CD14-positive monocyte (primary cell): ENCODE measurements around the gene NATD1. TPM values are rescaled to one million over a fixed set of nuclear protein-coding genes. Genes with fewer than 3 reads are reported as not detected.

Experiments
- DNase-seq, 3 donors: peaks; one replicate each; pipeline ENCODE4 v3.0.0-alpha.2; 2011 to 2022
- H2AFZ ChIP-seq: 2 replicates; pipeline ENCODE4 v1.6.0; 2012; ENCODE audit warnings: mild to moderate bottlenecking, low read depth, low read length, inconsistent platforms; ENCODE audit not compliant: insufficient read depth, poor library complexity, severe bottlenecking
- H3K27ac ChIP-seq, 2 donors: 1 replicate in 1 of 2; 2 replicates in 1 of 2; pipeline ENCODE4 v1.5.1; 2012 to 2013; ENCODE audit warnings: low read length in 2 of 2, control low read depth in 1 of 2, inconsistent platforms in 1 of 2, low read depth in 1 of 2, mild to moderate bottlenecking in 1 of 2
- H3K27me3 ChIP-seq, 2 donors: one replicate each; pipeline versions ENCODE4 v1.6.0 to v1.6.1; 2011 to 2013; ENCODE audit warnings: low read length in 2 of 2; ENCODE audit not compliant: control insufficient read depth in 2 of 2, insufficient read depth in 2 of 2
- H3K36me3 ChIP-seq, 2 donors: replicated peaks in 1 of 2; 1 replicate in 1 of 2; 2 replicates in 1 of 2; pipeline versions ENCODE4 v1.5.1 to v1.6.1; 2012 to 2013; ENCODE audit warnings: low read length in 2 of 2, control low read depth in 1 of 2, inconsistent platforms in 1 of 2, mild to moderate bottlenecking in 1 of 2; ENCODE audit not compliant: insufficient read depth in 2 of 2, control insufficient read depth in 1 of 2
- H3K4me1 ChIP-seq, 2 donors: 1 replicate in 1 of 2; 2 replicates in 1 of 2; pipeline versions ENCODE4 v1.5.1 to v1.6.1; 2012 to 2013; ENCODE audit warnings: low read length in 2 of 2, control low read depth in 1 of 2, inconsistent platforms in 1 of 2, mild to moderate bottlenecking in 1 of 2, moderate library complexity in 1 of 2; ENCODE audit not compliant: insufficient read depth in 2 of 2, control insufficient read depth in 1 of 2
- H3K4me2 ChIP-seq: replicated peaks from 2 replicates; pipeline ENCODE3; 2012; ENCODE audit warnings: low read length, moderate library complexity, mild to moderate bottlenecking; ENCODE audit not compliant: poor library complexity, severe bottlenecking; ENCODE audit errors: extremely low read depth
- H3K4me3 ChIP-seq, 3 experiments: fragments of 200-600 bp in 1 of 3; sonication (generic) in 1 of 3; replicated peaks in 1 of 3; 1 replicate in 2 of 3; 2 replicates in 1 of 3; pipeline ENCODE4 v1.5.1; 2011 to 2013; ENCODE audit warnings: low read length in 3 of 3, mild to moderate bottlenecking in 3 of 3, control low read depth in 2 of 3, low read depth in 2 of 3, inconsistent platforms in 1 of 3, moderate library complexity in 1 of 3
- H3K79me2 ChIP-seq: 2 replicates; pipeline ENCODE4 v1.6.0; 2012; ENCODE audit warnings: mild to moderate bottlenecking, control low read depth, inconsistent platforms, low read length, moderate library complexity; ENCODE audit not compliant: insufficient read depth
- H3K9ac ChIP-seq: 2 replicates; pipeline ENCODE4 v1.6.0; 2017; ENCODE audit warnings: low read length, mild to moderate bottlenecking; ENCODE audit not compliant: insufficient read depth, poor library complexity, severe bottlenecking
- H3K9me3 ChIP-seq, 2 donors: replicated peaks in 1 of 2; 1 replicate in 1 of 2; 2 replicates in 1 of 2; pipeline versions ENCODE4 v1.5.1 to v1.6.1; 2012 to 2013; ENCODE audit warnings: low read length in 2 of 2, control low read depth in 1 of 2; ENCODE audit not compliant: control insufficient read depth in 1 of 2, insufficient read depth in 1 of 2
- H4K20me1 ChIP-seq: 2 replicates; pipeline ENCODE4 v1.6.0; 2012; ENCODE audit warnings: mild to moderate bottlenecking, low read length, control low read depth, moderate library complexity; ENCODE audit not compliant: insufficient read depth
- H3K27ac Mint-ChIP-seq, 7 donors: one replicate each; pipeline ENCODE4 v1.8.0; 2020; ENCODE audit warnings: mild to moderate bottlenecking in 7 of 7, mixed read lengths in 7 of 7, moderate library complexity in 6 of 7, inconsistent platforms in 2 of 7
- H3K27me3 Mint-ChIP-seq, 3 donors: one replicate each; pipeline ENCODE4 v1.8.0; 2021 to 2022; ENCODE audit warnings: low read depth in 3 of 3, mild to moderate bottlenecking in 3 of 3, mixed read lengths in 3 of 3, moderate library complexity in 3 of 3, inconsistent platforms in 1 of 3
- H3K36me3 Mint-ChIP-seq, 2 donors: one replicate each; pipeline ENCODE4 v1.8.0; 2020; ENCODE audit warnings: mixed read lengths in 2 of 2, inconsistent platforms in 1 of 2, mild to moderate bottlenecking in 1 of 2
- H3K4me1 Mint-ChIP-seq: one replicate; pipeline ENCODE4 v1.8.0; 2020; ENCODE audit warnings: mild to moderate bottlenecking, mixed read lengths
- H3K4me3 Mint-ChIP-seq, 2 donors: one replicate each; pipeline ENCODE4 v1.8.0; 2020; ENCODE audit warnings: mild to moderate bottlenecking in 2 of 2, mixed read lengths in 2 of 2, moderate library complexity in 1 of 2
- H3K9me3 Mint-ChIP-seq, 7 donors: one replicate each; pipeline ENCODE4 v1.8.0; 2020 to 2022; ENCODE audit warnings: mixed read lengths in 7 of 7, mild to moderate bottlenecking in 6 of 7, moderate library complexity in 6 of 7, inconsistent platforms in 2 of 7
- WGBS: methylation state at CpG from one replicate; pipeline ENCODE4 v1.1.5; 2013; ENCODE audit warnings: missing lambda C conversion rate; ENCODE audit not compliant: insufficient coverage; 5-methylcytosine and 5-hydroxymethylcytosine counted together
- intact Hi-C, 2 donors: fragments of 100-400 bp; cut with micrococcal nuclease; formaldehyde crosslinking; loops; one replicate each; pipeline versions ENCODE4 v1.15.0 to v1.15.1; 2023
- polyA plus RNA-seq, 3 donors: library from polyadenylated mRNA; depleted of rRNA in 1 of 3; unstranded in 2 of 3; stranded (reverse) in 1 of 3; fragments of 300-500 nt in 2 of 3; fragments of >200 nt in 1 of 3; fragmentation: Illumina TruSeq in 2 of 3; gene quantifications; 1 replicate in 2 of 3; 2 replicates in 1 of 3; pipeline ENCODE4 v1.2.3, GENCODE V29; 2012 to 2021
- TF ChIP-seq, protein P1 (sequence below): fragments of 200-600 bp; IDR thresholded peaks from one replicate; pipeline ENCODE4 v1.8.0; 2022; ENCODE audit warnings: antibody characterized with exemption, mild to moderate bottlenecking

The NATD1 gene
- polyA plus RNA-seq, 3 donors, result 3.0 to 13.6 (median 3.8) TPM

DNA sequence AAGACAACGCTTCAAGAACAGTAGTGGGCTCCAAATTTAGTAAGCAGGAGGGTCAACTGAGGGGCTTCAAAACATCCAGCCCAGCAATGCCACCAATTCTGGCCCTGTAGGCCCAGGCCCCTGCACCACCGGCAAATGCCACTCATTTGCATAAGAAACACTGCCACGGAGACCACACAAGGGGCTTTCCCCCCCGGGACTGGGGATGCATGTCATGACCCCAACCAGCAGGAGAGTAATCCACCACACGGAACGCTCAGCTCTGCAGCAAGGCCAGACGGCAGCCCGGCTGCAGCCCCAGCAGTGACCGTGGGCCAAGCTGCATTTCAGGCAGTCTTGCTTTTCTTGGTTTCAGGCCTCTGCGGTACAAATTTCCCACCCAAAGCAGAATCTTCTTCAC is 53.4 kb downstream of the NATD1 start:
- no peaks in the 10 kb centered on the region for H3K4me1 ChIP-seq
- H3K9me3 ChIP-seq, result no peaks in the 10 kb centered on the region
- no peak overlapping the region for H3K4me3 ChIP-seq
- Mint-ChIP-seq H3K4me1 (peaks cover 15% of the 10 kb centered on the region), H3K27me3 (peaks cover 0 to 2% (median 0%) of the 10 kb centered on the region in 3 donors), H3K27ac (peak overlapping the region in 2 of 7 donors; percentile 35 to 68), H3K9me3 (no peaks in the 10 kb centered on the region), H3K4me3 (no peak overlapping the region), H3K36me3 (peaks cover 39 to 79% of the 10 kb centered on the region in 2 donors)
- H4K20me1 ChIP-seq, result peaks cover 94% of the 10 kb centered on the region
- intact Hi-C loops, result no loop called here
- peak overlapping the region in 1 of 2 donors; percentile 20 for H3K27ac ChIP-seq
- TF ChIP-seq, protein P1, sequence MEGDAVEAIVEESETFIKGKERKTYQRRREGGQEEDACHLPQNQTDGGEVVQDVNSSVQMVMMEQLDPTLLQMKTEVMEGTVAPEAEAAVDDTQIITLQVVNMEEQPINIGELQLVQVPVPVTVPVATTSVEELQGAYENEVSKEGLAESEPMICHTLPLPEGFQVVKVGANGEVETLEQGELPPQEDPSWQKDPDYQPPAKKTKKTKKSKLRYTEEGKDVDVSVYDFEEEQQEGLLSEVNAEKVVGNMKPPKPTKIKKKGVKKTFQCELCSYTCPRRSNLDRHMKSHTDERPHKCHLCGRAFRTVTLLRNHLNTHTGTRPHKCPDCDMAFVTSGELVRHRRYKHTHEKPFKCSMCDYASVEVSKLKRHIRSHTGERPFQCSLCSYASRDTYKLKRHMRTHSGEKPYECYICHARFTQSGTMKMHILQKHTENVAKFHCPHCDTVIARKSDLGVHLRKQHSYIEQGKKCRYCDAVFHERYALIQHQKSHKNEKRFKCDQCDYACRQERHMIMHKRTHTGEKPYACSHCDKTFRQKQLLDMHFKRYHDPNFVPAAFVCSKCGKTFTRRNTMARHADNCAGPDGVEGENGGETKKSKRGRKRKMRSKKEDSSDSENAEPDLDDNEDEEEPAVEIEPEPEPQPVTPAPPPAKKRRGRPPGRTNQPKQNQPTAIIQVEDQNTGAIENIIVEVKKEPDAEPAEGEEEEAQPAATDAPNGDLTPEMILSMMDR, result no peak
- no peak overlapping the region for H2AFZ ChIP-seq
- H3K9ac ChIP-seq, result no peak overlapping the region
- H3K79me2 ChIP-seq, result peaks cover 74% of the 10 kb centered on the region
- H3K4me2 ChIP-seq, result no peak overlapping the region
- WGBS, result 88% methylated on average over 9 of the region's 10 CpGs
- DNase-seq, result no peak
- H3K36me3 ChIP-seq, result peaks cover 37 to 80% of the 10 kb centered on the region in 2 donors
- no peaks in the 10 kb centered on the region for H3K27me3 ChIP-seq

DNA sequence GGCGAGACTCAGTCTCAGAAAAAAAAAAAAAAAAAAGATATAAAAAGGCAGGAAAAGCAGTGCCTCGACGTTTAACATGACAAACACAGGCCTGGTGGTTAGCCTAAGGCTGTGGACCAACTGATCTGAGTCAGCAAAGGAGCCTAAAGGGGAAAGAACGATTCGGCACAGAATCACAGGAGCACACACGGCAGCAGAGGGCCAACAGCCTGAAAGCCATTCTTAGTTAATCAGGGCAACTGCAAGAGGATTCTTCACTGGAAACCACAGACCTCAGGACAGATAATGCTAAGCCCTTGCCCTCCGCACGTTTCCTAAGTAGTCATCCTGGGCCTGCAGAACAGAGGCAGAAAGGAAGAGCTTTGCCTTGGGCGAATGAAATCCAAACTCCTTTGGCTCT is 53.9 kb downstream of the NATD1 start:
- Histone ChIP-seq H3K4me2 (no peak overlapping the region), H3K9ac (no peak overlapping the region), H3K4me3 (no peak overlapping the region), H4K20me1 (peaks cover 94% of the 10 kb centered on the region), H3K27me3 (no peaks in the 10 kb centered on the region), H3K27ac (peak overlapping the region in 1 of 2 donors; percentile 20), H2AFZ (no peak overlapping the region), H3K79me2 (peaks cover 69% of the 10 kb centered on the region), H3K36me3 (peaks cover 37 to 80% of the 10 kb centered on the region in 2 donors), H3K9me3 (no peaks in the 10 kb centered on the region), H3K4me1 (no peaks in the 10 kb centered on the region)
- H3K4me3 Mint-ChIP-seq, result no peak overlapping the region
- peaks cover 0 to 2% (median 0%) of the 10 kb centered on the region in 3 donors for H3K27me3 Mint-ChIP-seq
- H3K27ac Mint-ChIP-seq, result peak overlapping the region in 3 of 7 donors; percentile 30 to 80 (median 41)
- H3K4me1 Mint-ChIP-seq, result peaks cover 14% of the 10 kb centered on the region
- no peaks in the 10 kb centered on the region for H3K9me3 Mint-ChIP-seq
- intact Hi-C loops, result no loop called here
- 42% methylated on average over 6 of the region's 9 CpGs for WGBS
- no peak for DNase-seq
- TF ChIP-seq, protein P1, result no peak
- peaks cover 39 to 76% of the 10 kb centered on the region in 2 donors for H3K36me3 Mint-ChIP-seq
